Astrocyte of the hippocampus (primary cell): ENCODE data around the gene AGR3.
"Not testable (repeated sequence)": the region's sequence is repeated elsewhere in the genome, so short reads cannot be mapped to it uniquely, and the experiment has no call there.

Source experiments
- DNase-seq: peaks from one replicate; pipeline ENCODE4 v3.0.0; 2011; ENCODE audit warnings: low read depth, low spot score

The AGR3 gene

GRCh38 chr7:16891874-16892643, 10.3 kb upstream of the AGR3 start:
- no peak for DNase-seq

- DNase-seq: peak; percentile 73
Measured at GRCh38 chr7:16891338-16891737, 9.6 kb upstream of the AGR3 start.

DNA sequence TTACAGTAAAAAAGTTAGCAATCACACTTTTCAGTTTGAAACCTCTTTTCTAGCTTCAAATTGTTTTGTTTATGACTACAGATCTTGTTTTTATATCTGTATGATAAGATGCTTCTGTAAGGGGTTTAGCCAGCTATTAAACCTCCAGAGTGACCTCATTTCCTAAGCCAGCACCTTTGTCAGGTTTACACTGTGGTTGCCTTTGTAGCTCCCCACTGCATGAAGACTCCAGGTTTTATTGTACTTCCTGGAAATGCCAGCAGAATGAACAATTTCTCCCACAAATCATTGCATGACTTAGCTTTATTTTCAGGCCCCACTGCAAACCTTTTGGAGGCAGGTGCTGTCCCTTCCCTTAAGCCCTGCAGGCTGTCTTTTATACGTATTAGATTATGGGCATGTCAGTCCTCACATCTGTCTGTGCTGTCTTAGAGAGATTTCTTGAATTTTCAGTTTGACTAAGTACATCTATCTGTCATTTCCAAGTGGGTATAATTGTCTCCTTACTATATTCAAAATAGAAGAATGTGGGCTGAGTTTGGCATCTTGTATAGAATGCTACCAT, 8.2 kb upstream of the AGR3 start:
- no peak for DNase-seq

- no peak for DNase-seq
Measured at GRCh38 chr7:16889305-16889704, 7.5 kb upstream of the AGR3 start.

- no peak for DNase-seq
Measured at GRCh38 chr7:16883918-16884317, 2.1 kb upstream of the AGR3 start.

- DNase-seq: no peak
Measured at GRCh38 chr7:16880554-16880953, 1.2 kb downstream of the AGR3 start.

DNA sequence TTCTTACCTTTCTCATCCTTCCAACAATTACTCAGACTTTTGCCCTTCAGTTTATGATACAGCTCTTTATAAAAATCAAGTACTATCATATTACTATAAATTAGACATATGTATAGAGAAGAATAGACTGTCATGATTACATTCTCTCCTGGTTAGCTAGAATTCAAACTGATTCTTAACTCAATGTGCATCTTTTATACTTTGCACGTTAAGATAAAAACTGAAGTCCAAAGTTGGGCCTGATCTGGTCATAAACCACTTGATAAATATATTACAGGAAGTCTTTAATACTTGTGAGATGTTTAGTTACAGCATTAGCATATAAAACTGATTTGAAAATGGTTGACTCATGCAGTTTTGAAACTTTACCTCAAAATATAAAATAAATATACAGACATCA, 2.6 kb downstream of the AGR3 start:
- DNase-seq: no peak

DNA sequence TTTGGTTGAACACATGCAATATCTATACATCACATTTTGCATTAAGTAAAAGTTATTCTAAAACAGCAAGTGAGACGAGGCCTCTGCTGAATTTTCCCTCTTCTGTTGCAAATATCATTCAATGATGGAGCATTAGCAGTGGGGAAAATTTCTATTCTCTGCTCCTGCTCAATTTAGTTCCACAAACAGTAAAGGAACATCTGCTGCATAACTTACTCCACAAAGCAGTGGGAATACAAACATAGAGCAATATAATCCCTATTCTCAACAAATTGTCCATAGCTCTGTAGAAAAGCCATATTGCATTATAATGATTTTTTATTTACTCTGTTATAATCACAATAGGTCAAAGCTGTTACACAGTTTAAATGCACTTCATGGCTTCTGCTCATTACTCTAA, 5.9 kb downstream of the AGR3 start:
- DNase-seq: no peak

DNA sequence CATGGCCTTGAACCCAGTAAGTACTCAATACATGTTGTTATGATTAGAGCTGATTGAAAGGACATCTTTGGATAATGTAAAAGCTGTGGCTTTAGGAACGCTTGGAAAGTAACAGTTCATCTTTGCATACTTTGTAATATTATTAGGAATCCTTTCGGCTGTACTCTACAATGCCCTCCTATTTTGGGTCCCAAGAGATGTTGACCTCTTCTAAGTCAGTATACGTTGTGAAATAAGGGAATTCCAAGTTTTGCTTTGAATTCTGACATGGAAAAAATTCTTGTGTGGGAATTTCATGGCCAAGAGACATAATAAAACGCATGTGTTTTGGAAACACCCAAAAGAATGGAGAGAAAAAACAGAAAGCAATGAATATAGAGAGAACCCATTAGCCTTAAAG, 7.7 kb downstream of the AGR3 start:
- no peak for DNase-seq

DNA sequence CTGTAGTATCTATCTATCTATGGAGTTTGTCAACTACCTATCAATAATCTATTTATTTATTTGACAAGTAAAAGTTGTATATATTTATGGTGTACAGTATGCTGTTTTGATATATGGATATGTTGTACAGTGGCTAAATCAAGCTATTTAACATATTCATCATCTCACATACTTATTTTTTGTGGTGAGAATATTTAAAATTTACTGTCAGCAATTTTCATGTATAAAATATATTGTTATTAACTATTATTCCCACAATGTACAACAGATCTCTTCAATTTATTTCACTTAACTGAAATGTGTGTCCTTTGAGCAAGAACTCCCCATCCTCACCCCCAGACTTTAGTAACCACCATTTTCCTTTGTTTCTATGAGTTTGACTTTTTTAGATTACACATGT, 14.5 kb downstream of the AGR3 start:
- DNase-seq: no peak

GRCh38 chr7:16853189-16853588, 28.6 kb downstream of the AGR3 start:
- not testable (repeated sequence) for DNase-seq

GRCh38 chr7:16851829-16852228, 30.0 kb downstream of the AGR3 start:
- DNase-seq: no peak

- no peak for DNase-seq
Measured at GRCh38 chr7:16850614-16851466, 30.9 kb downstream of the AGR3 start.

DNA sequence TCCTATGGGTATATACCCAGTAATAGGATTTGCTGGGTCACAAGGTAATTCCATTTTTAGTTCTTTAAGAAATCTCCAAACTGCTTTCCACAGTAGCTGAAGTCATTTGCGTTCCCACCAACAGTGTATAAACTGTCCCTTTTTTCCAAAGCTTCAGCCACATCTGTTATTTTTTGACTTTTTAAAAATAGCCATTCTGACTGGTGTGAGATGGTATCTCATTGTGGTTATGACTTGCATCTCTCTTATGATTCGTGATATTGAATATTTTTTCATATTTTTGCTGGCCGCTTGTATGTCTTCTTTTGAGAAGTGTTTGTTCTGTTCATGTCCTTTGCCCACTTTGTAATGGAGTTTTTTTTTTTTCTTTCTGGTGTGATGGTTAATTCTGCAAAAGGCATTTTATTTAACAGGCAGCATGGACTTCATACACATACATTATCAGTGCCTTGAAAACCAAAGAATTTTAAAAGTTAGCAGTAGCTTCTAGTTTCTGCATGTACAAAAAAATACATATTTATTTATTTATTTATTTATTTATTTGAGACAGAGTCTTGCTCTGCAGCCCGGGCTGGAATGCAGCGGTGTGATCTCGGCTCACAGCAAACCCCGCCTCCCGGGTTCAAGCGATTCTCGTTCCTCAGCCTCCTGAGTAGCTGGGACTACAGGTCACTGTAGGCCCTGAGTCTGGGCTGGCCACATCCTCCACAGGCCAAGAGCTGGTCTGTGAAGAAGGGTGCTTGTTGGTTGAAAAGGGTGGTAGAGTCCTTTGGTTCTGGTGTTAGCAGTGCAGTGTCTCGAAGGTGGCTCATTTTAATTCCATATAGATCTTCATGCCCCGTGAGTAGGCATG, 32.3 kb downstream of the AGR3 start:
- DNase-seq: no peak

DNA sequence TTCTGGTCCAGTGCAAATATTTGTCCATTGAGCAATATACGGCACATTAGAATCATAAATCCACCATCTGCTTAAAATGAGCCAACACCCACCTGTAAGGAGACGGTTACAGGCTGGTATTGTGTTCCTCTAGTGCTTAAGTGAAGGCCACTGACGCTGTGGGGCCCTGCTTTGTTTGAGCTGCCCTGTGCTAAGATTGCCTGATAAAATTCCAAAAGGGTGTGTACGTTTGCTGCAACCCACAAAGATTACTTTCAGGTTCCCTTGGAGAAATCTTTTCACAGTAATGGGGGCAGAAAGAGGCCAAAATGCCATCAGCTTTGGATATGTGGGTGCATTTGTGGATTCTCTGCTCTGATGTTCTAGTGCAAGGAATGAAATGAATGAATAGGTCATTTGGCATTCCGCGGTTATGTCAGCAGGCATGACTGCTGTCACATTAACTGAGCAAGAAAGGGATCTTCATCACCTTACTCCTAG, 34.4 kb downstream of the AGR3 start:
- DNase-seq: peak; percentile 42

GRCh38 chr7:16846601-16847165, 35.1 kb downstream of the AGR3 start:
- no peak for DNase-seq

- no peak for DNase-seq
Measured at GRCh38 chr7:16845746-16846145, 36.0 kb downstream of the AGR3 start.

DNA sequence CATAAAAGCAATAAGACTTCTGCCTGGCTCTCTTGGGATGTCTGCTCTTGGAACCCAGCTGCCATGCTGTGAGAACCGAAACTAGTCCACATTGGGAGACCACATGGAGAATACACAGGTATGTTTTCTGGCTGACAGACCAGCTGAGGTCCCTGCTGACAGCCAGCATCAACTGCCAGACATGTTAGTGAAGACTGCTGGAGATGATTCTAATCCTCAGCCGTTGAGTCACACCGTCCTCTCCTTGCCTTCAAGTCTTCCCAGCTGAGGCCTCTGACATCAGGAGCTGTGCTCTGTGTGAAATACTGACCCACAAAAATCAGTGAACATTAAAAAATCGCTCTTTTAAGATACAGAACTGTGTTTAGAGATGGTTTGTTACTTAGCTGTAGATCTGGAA, 40.1 kb downstream of the AGR3 start:
- peak; percentile 40 for DNase-seq

GRCh38 chr7:16840094-16840493, 41.7 kb downstream of the AGR3 start:
- no peak for DNase-seq

DNA sequence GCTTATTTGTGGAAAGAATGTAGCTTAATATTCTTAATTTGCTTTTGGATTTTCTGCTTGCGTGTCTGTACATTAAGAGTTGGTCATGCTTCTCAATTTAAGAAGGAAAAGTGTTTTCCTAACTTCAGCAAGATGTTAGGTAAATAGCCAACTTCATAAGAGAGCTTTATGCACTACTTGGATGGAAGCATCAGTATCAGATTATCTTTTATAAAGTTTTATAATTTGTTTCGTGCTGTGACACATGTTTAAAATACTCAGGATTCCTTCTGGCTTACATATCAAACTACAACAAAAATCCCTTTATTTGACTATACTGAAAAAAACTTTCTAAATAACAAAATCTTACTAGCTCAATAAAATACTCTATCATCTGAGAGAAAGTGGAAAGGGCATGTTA, 42.1 kb downstream of the AGR3 start:
- DNase-seq: peak; percentile 12

GRCh38 chr7:16838891-16839290, 42.9 kb downstream of the AGR3 start:
- no peak for DNase-seq
